ENCODE measurements around the gene SSBP2. TPM values are rescaled to one million over a fixed set of nuclear protein-coding genes. Genes with fewer than 3 reads are reported as not detected.
"Not testable (repeated sequence)": the region's sequence is repeated elsewhere in the genome, so short reads cannot be mapped to it uniquely, and the experiment has no call there.

Gene SSBP2
- total and polyA plus RNA-seq, 5 donors from 2014 or later, result 17.6 to 43.0 (median 37.4) TPM

DNA sequence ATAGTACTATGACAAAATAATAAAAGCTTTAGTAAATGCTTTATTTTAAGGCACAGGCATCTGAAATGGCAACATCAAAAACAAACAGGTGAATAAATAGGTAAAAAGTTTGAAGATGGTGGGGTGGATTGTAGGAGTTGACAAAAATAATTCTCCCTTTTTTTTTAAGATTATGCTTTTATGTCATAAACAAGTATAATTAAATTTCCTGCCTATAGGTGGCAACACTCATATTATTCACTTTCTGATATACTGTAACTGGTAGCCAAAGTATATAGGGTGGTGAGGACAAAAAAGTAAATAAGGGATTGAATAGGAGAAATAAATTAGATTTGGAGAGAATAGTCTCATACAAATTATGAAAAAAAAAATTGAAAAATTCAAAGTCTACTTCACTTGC lies 236.9 kb downstream of the SSBP2 start:
- Mint-ChIP-seq H3K4me3 (no peak overlapping the region), H3K9me3 (no peaks in the 10 kb centered on the region), H3K27ac (no peak overlapping the region), H3K4me1 (peaks cover 0 to 2% (median 0%) of the 10 kb centered on the region in 4 donors), H3K36me3 (peaks cover 2% of the 10 kb centered on the region), H3K27me3 (no peaks in the 10 kb centered on the region)
- peak in 1 of 2 donors; percentile 44 for ATAC-seq (ENCODE audit: low read depth in 2 of 2)
- no peak overlapping the region for H3K4me3 ChIP-seq (ENCODE audit: low read depth, low read length)
- H3K27me3 ChIP-seq (ENCODE audit: control insufficient read depth, insufficient read depth, low read length), result no peaks in the 10 kb centered on the region
- DNase-seq, result peak in 2 of 3 donors; percentile 10 to 27
- H3K27ac ChIP-seq (ENCODE audit: insufficient read depth, low read length, poor library complexity, severe bottlenecking), result no peak overlapping the region
- no peaks in the 10 kb centered on the region for H3K36me3 ChIP-seq (ENCODE audit: control insufficient read depth, insufficient read depth, low read length)
- no peaks in the 10 kb centered on the region for H3K9me3 ChIP-seq (ENCODE audit: control insufficient read depth in 2 of 2, low read length in 2 of 2)
- H3K4me1 ChIP-seq (ENCODE audit: control insufficient read depth, insufficient read depth, low read length, poor library complexity, severe bottlenecking), result no peaks in the 10 kb centered on the region

- Mint-ChIP-seq H3K27me3 (no peaks in the 10 kb centered on the region), H3K36me3 (peaks cover 2% of the 10 kb centered on the region), H3K4me3 (no peak overlapping the region), H3K4me1 (peaks cover 0 to 2% (median 0%) of the 10 kb centered on the region in 4 donors), H3K9me3 (no peaks in the 10 kb centered on the region), H3K27ac (no peak overlapping the region)
- H3K4me3 ChIP-seq (ENCODE audit: low read depth, low read length), result no peak overlapping the region
- no peaks in the 10 kb centered on the region for H3K36me3 ChIP-seq (ENCODE audit: control insufficient read depth, insufficient read depth, low read length)
- H3K4me1 ChIP-seq (ENCODE audit: control insufficient read depth, insufficient read depth, low read length, poor library complexity, severe bottlenecking), result no peaks in the 10 kb centered on the region
- H3K9me3 ChIP-seq (ENCODE audit: control insufficient read depth in 2 of 2, low read length in 2 of 2), result no peaks in the 10 kb centered on the region
- no peak for DNase-seq
- no peaks in the 10 kb centered on the region for H3K27me3 ChIP-seq (ENCODE audit: control insufficient read depth, insufficient read depth, low read length)
- no peak for ATAC-seq (ENCODE audit: low read depth in 2 of 2)
- no peak overlapping the region for H3K27ac ChIP-seq (ENCODE audit: insufficient read depth, low read length, poor library complexity, severe bottlenecking)
These were observed 237.4 kb downstream of the SSBP2 start for GRCh38 chr5:81513473-81513872.

- peak; percentile 60 to 73 for ATAC-seq (ENCODE audit: low read depth in 2 of 2)
These were observed 243.9 kb downstream of the SSBP2 start for GRCh38 chr5:81506900-81507588.

GRCh38 chr5:81506378-81506777 lies 244.5 kb downstream of the SSBP2 start:
- Histone ChIP-seq H3K27ac (ENCODE audit: insufficient read depth, low read length, poor library complexity, severe bottlenecking) (no peak overlapping the region), H3K9me3 (ENCODE audit: control insufficient read depth in 2 of 2, low read length in 2 of 2) (no peaks in the 10 kb centered on the region), H3K4me3 (ENCODE audit: low read depth, low read length) (no peak overlapping the region), H3K27me3 (ENCODE audit: control insufficient read depth, insufficient read depth, low read length) (no peaks in the 10 kb centered on the region), H3K36me3 (ENCODE audit: control insufficient read depth, insufficient read depth, low read length) (no peaks in the 10 kb centered on the region), H3K4me1 (ENCODE audit: control insufficient read depth, insufficient read depth, low read length, poor library complexity, severe bottlenecking) (no peaks in the 10 kb centered on the region)
- Mint-ChIP-seq H3K4me3 (no peak overlapping the region), H3K36me3 (peaks cover 24% of the 10 kb centered on the region), H3K27me3 (no peaks in the 10 kb centered on the region), H3K27ac (no peak overlapping the region), H3K4me1 (peaks cover 0 to 7% (median 0%) of the 10 kb centered on the region in 4 donors), H3K9me3 (no peaks in the 10 kb centered on the region)
- DNase-seq, result no peak
- ATAC-seq (ENCODE audit: low read depth in 2 of 2), result no peak

More at GRCh38 chr5:81506900-81507588, 243.9 kb downstream of the SSBP2 start:
- H3K27me3 ChIP-seq (ENCODE audit: control insufficient read depth, insufficient read depth, low read length), result no peaks in the 10 kb centered on the region
- peak in 2 of 3 donors; percentile 42 to 75 for DNase-seq
- no peaks in the 10 kb centered on the region for H3K36me3 ChIP-seq (ENCODE audit: control insufficient read depth, insufficient read depth, low read length)
- Mint-ChIP-seq H3K4me3 (no peak overlapping the region), H3K27ac (no peak overlapping the region), H3K36me3 (peaks cover 21% of the 10 kb centered on the region), H3K9me3 (no peaks in the 10 kb centered on the region), H3K4me1 (peaks cover 0 to 7% (median 0%) of the 10 kb centered on the region in 4 donors), H3K27me3 (no peaks in the 10 kb centered on the region)
- H3K4me1 ChIP-seq (ENCODE audit: control insufficient read depth, insufficient read depth, low read length, poor library complexity, severe bottlenecking), result no peaks in the 10 kb centered on the region
- no peaks in the 10 kb centered on the region for H3K9me3 ChIP-seq (ENCODE audit: control insufficient read depth in 2 of 2, low read length in 2 of 2)
- H3K4me3 ChIP-seq (ENCODE audit: low read depth, low read length), result no peak overlapping the region
- no peak overlapping the region for H3K27ac ChIP-seq (ENCODE audit: insufficient read depth, low read length, poor library complexity, severe bottlenecking)

- Histone ChIP-seq H3K4me3 (ENCODE audit: low read depth, low read length) (no peak overlapping the region), H3K27me3 (ENCODE audit: control insufficient read depth, insufficient read depth, low read length) (no peaks in the 10 kb centered on the region), H3K36me3 (ENCODE audit: control insufficient read depth, insufficient read depth, low read length) (no peaks in the 10 kb centered on the region), H3K4me1 (ENCODE audit: control insufficient read depth, insufficient read depth, low read length, poor library complexity, severe bottlenecking) (no peaks in the 10 kb centered on the region), H3K27ac (ENCODE audit: insufficient read depth, low read length, poor library complexity, severe bottlenecking) (no peak overlapping the region), H3K9me3 (ENCODE audit: control insufficient read depth in 2 of 2, low read length in 2 of 2) (no peaks in the 10 kb centered on the region)
- H3K4me1 Mint-ChIP-seq, result peaks cover 0 to 7% (median 0%) of the 10 kb centered on the region in 4 donors
- peaks cover 23% of the 10 kb centered on the region for H3K36me3 Mint-ChIP-seq
- H3K9me3 Mint-ChIP-seq, result no peaks in the 10 kb centered on the region
- no peaks in the 10 kb centered on the region for H3K27me3 Mint-ChIP-seq
- no peak overlapping the region for H3K27ac Mint-ChIP-seq
- DNase-seq (no peak), ATAC-seq (ENCODE audit: low read depth in 2 of 2) (no peak)
- H3K4me3 Mint-ChIP-seq, result no peak overlapping the region
These were observed 245.2 kb downstream of the SSBP2 start for GRCh38 chr5:81505672-81506071.

DNA sequence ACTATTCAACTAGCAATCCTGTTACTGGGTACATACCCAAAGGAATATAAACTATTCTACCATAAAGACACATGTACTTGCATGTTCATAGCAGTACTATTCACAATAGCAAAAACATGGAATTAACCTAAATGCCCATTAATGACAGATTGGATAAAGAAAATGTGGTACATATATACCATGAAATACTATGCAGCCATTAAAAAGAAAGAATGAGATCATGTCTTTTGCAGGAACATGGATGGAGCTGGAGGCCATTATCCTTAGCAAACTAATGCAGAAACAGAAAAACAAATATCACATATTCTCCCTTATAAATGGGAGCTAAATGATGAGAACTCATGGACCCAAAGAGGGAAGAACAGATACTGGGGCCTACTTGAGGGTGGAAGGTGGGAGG lies 247.3 kb downstream of the SSBP2 start:
- not testable (repeated sequence) for ATAC-seq (ENCODE audit: low read depth in 2 of 2)
- H3K27ac Mint-ChIP-seq, result peak overlapping the region in 1 of 3 donors; percentile 12

GRCh38 chr5:81495286-81495685 lies 255.6 kb downstream of the SSBP2 start:
- Histone ChIP-seq H3K4me1 (ENCODE audit: control insufficient read depth, insufficient read depth, low read length, poor library complexity, severe bottlenecking) (no peaks in the 10 kb centered on the region), H3K36me3 (ENCODE audit: control insufficient read depth, insufficient read depth, low read length) (no peaks in the 10 kb centered on the region), H3K27ac (ENCODE audit: insufficient read depth, low read length, poor library complexity, severe bottlenecking) (no peak overlapping the region), H3K9me3 (ENCODE audit: control insufficient read depth in 2 of 2, low read length in 2 of 2) (no peaks in the 10 kb centered on the region), H3K27me3 (ENCODE audit: control insufficient read depth, insufficient read depth, low read length) (no peaks in the 10 kb centered on the region), H3K4me3 (ENCODE audit: low read depth, low read length) (no peak overlapping the region)
- DNase-seq (no peak), ATAC-seq (ENCODE audit: low read depth in 2 of 2) (no peak)
- Mint-ChIP-seq H3K27ac (no peak overlapping the region), H3K4me1 (peaks cover 0 to 2% (median 0%) of the 10 kb centered on the region in 4 donors), H3K36me3 (peaks cover 4% of the 10 kb centered on the region), H3K4me3 (no peak overlapping the region), H3K27me3 (no peaks in the 10 kb centered on the region), H3K9me3 (no peaks in the 10 kb centered on the region)

More for the DNA sequence above, 247.3 kb downstream of the SSBP2 start:
- not testable (repeated sequence) for H3K27ac ChIP-seq (ENCODE audit: insufficient read depth, low read length, poor library complexity, severe bottlenecking); H3K4me3 ChIP-seq (ENCODE audit: low read depth, low read length); H3K27me3 Mint-ChIP-seq; DNase-seq; H3K4me1 ChIP-seq (ENCODE audit: control insufficient read depth, insufficient read depth, low read length, poor library complexity, severe bottlenecking); H3K9me3 Mint-ChIP-seq; H3K9me3 ChIP-seq (ENCODE audit: control insufficient read depth in 2 of 2, low read length in 2 of 2); H3K27me3 ChIP-seq (ENCODE audit: control insufficient read depth, insufficient read depth, low read length); H3K4me1 Mint-ChIP-seq; H3K36me3 ChIP-seq (ENCODE audit: control insufficient read depth, insufficient read depth, low read length); H3K4me3 Mint-ChIP-seq
- H3K36me3 Mint-ChIP-seq, result peaks cover 23% of the 10 kb centered on the region

DNA sequence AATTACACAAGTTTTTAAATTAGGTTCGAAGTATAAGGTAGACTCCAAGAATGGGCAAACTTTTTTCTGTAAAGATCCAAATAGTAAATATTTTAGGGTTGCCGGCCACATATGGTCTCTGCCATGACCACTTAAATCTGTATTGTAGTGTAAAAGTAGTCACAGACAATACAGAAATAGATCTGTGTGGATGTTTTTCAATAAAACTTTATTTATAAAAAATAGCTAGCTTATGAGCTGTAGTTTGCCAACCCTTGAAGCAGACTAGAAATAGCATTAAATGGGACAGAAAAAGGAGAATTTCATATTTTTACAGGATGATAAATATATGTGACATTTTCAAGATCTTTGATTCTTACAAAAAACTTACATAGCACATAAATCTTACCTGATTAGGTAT lies 262.0 kb downstream of the SSBP2 start:
- no peak for DNase-seq
- Histone ChIP-seq H3K27me3 (ENCODE audit: control insufficient read depth, insufficient read depth, low read length) (no peaks in the 10 kb centered on the region), H3K27ac (ENCODE audit: insufficient read depth, low read length, poor library complexity, severe bottlenecking) (no peak overlapping the region), H3K4me3 (ENCODE audit: low read depth, low read length) (no peak overlapping the region), H3K9me3 (ENCODE audit: control insufficient read depth in 2 of 2, low read length in 2 of 2) (no peaks in the 10 kb centered on the region), H3K36me3 (ENCODE audit: control insufficient read depth, insufficient read depth, low read length) (no peaks in the 10 kb centered on the region), H3K4me1 (ENCODE audit: control insufficient read depth, insufficient read depth, low read length, poor library complexity, severe bottlenecking) (no peaks in the 10 kb centered on the region)
- H3K4me1 Mint-ChIP-seq, result no peaks in the 10 kb centered on the region
- peaks cover 9% of the 10 kb centered on the region for H3K36me3 Mint-ChIP-seq
- no peak for ATAC-seq (ENCODE audit: low read depth in 2 of 2)
- no peaks in the 10 kb centered on the region for H3K27me3 Mint-ChIP-seq
- no peaks in the 10 kb centered on the region for H3K9me3 Mint-ChIP-seq
- H3K4me3 Mint-ChIP-seq, result no peak overlapping the region
- no peak overlapping the region for H3K27ac Mint-ChIP-seq
